K562 (cell line): ENCODE data around the gene USP49. TPM values are rescaled to one million over a fixed set of nuclear protein-coding genes. Genes with fewer than 3 reads are reported as not detected.

ENCODE experiments used
- ARID4B ChIP-seq: sonication (generic); formaldehyde crosslinking; IDR thresholded peaks from 2 replicates; pipeline ENCODE4 v1.8.0; 2022; ENCODE audit warnings: mild to moderate bottlenecking, missing genetic modification reagents
- ASH1L ChIP-seq: fragments of 450-650 bp; IDR thresholded peaks from 2 replicates; pipeline ENCODE4 v1.6.1; 2018; ENCODE audit warnings: borderline replicate concordance, mild to moderate bottlenecking, low read depth; ENCODE audit not compliant: partially characterized antibody
- BCL6 ChIP-seq: fragments of 250-450 bp; sonication (Bioruptor Pico); IDR thresholded peaks from 2 replicates; pipeline ENCODE4 v1.4.0; 2020
- FOXO4 ChIP-seq: fragments of 450-650 bp; formaldehyde crosslinking; IDR thresholded peaks from 2 replicates; pipeline ENCODE4 v1.4.0; 2020; ENCODE audit warnings: mild to moderate bottlenecking, moderate library complexity
- FUS ChIP-seq: fragments of 200-400 bp; formaldehyde crosslinking; optimal IDR thresholded peaks from 2 replicates; pipeline ENCODE3; 2017; ENCODE audit warnings: low read depth, low read length
- HNRNPH1 ChIP-seq: fragments of 200-400 bp; formaldehyde crosslinking; optimal IDR thresholded peaks from 2 replicates; pipeline ENCODE3; 2017; ENCODE audit warnings: low read depth, mild to moderate bottlenecking, low read length, moderate library complexity
- HNRNPLL ChIP-seq: fragments of 200-400 bp; formaldehyde crosslinking; IDR thresholded peaks from 2 replicates; pipeline ENCODE4 v1.6.1; 2017; ENCODE audit warnings: low read length, low read depth, mild to moderate bottlenecking; ENCODE audit not compliant: poor library complexity, severe bottlenecking
- KLF6 ChIP-seq: fragments of 250-450 bp; sonication (Bioruptor Pico); IDR thresholded peaks from 2 replicates; pipeline ENCODE4 v1.4.0; 2020; ENCODE audit warnings: mild to moderate bottlenecking, moderate library complexity, borderline replicate concordance
- NBN ChIP-seq: fragments of 450-650 bp; IDR thresholded peaks from 2 replicates; pipeline ENCODE4 v1.6.1; 2016; ENCODE audit warnings: low read depth, mild to moderate bottlenecking
- POLR2AphosphoS5 ChIP-seq: IDR thresholded peaks from 2 replicates; pipeline ENCODE4 v1.6.1; 2011; ENCODE audit warnings: mild to moderate bottlenecking, low read depth, low read length, moderate library complexity; ENCODE audit not compliant: control insufficient read depth, insufficient read depth
- SLC30A9 ChIP-seq: fragments of 250-450 bp; sonication (Bioruptor Pico); IDR thresholded peaks from 2 replicates; pipeline ENCODE4 v1.8.0; 2022; ENCODE audit warnings: mild to moderate bottlenecking, moderate library complexity
- ZBTB26 ChIP-seq: fragments of 450-650 bp; formaldehyde crosslinking; IDR thresholded peaks from 2 replicates; pipeline ENCODE4 v1.4.0; 2022; ENCODE audit warnings: missing genetic modification characterization
- ZNF444 ChIP-seq: fragments of 250-450 bp; sonication (Bioruptor Pico); IDR thresholded peaks from 2 replicates; pipeline ENCODE4 v1.4.0; 2020; ENCODE audit warnings: mild to moderate bottlenecking, moderate library complexity
- polyA plus RNA-seq, 8 experiments: library from polyadenylated mRNA; depleted of rRNA in 4 of 8; stranded (reverse) in 5 of 8; unstranded in 3 of 8; fragments of >200 nt; fragmentation: Nextera tagmentation in 2 of 8; fragmentation: Illumina TruSeq in 1 of 8; extraction: Ambion mirVana in 2 of 8; extraction: Trizol in 1 of 8; gene quantifications; 2 replicates each; pipeline versions ENCODE4 v1.2.1 to v1.2.3, GENCODE V29; 2011 to 2014; ENCODE audit warnings: inconsistent platforms in 1 of 8, missing spikeins in 1 of 8
- total RNA-seq, 7 experiments: library from RNA; depleted of rRNA in 6 of 7; stranded (reverse); fragments of >200 nt in 6 of 7; fragmentation: Illumina TruSeq in 2 of 7; extraction: Trizol in 2 of 7; gene quantifications; 2 replicates each; pipeline versions ENCODE4 v1.2.1 to v1.2.3, GENCODE V29; 2011 to 2021; ENCODE audit warnings: low replicate concordance in 1 of 7
- TF ChIP-seq, protein P1 (sequence below): fragments of 250-450 bp; sonication (Bioruptor Pico); IDR thresholded peaks from 2 replicates; pipeline ENCODE4 v1.9.0; 2021; ENCODE audit warnings: mild to moderate bottlenecking, inconsistent platforms

Gene USP49
- total and polyA plus RNA-seq, 9 of the 15 experiments (the other 6 are each of a cell fraction or from before 2014, with no cell fraction given), result 1.0 to 9.9 (median 6.5) TPM

DNA sequence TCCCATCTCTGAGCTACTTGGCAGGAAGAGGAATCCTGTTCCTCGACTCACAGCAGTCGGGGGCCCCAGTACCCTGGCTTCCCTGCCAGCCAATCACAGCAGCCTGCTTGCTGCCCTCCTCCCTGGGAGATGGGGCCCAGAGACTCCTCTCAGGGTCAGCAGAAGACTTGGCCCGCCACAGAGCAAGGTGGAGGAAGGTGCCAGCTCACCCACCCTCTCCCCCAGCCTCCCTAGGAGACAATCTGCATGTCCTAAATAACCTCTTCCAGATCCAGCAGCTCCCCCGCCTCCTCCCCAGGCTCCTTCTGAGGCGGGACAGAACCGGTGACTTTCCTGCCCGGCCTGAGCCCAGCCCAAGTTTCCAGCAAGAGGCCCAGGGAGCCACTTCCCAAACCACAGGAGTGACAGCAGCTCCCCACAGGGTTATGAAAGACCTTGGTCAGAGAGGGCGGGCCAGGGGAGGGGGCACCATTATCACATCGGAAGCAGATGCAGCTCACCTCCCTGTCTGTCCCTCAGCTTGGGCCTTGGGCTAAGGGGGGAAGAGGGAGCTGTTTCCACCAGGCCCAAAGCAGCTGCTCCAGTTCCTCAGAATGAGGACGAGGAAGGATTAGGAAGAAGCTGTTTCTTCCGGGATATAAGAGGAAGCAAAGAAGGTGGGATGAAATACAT lies 44.1 kb upstream of the USP49 start (continued):
- TF ChIP-seq ARID4B (no peak; the same call in 1 of the 2 replicates), ZBTB26 (CRISPR knock-in tag) (no peak), ASH1L (no peak), SLC30A9 (no peak), FUS (no peak), HNRNPLL (peak; percentile 34), ZNF444 (no peak; the same call in 1 of the 2 replicates), BCL6 (CRISPR knock-in tag) (no peak), FOXO4 (CRISPR knock-in tag) (no peak), NBN (no peak; the same call in 1 of the 2 replicates), POLR2AphosphoS5 (peak; percentile 81), HNRNPH1 (no peak), KLF6 (no peak)
- TF ChIP-seq, protein P1, sequence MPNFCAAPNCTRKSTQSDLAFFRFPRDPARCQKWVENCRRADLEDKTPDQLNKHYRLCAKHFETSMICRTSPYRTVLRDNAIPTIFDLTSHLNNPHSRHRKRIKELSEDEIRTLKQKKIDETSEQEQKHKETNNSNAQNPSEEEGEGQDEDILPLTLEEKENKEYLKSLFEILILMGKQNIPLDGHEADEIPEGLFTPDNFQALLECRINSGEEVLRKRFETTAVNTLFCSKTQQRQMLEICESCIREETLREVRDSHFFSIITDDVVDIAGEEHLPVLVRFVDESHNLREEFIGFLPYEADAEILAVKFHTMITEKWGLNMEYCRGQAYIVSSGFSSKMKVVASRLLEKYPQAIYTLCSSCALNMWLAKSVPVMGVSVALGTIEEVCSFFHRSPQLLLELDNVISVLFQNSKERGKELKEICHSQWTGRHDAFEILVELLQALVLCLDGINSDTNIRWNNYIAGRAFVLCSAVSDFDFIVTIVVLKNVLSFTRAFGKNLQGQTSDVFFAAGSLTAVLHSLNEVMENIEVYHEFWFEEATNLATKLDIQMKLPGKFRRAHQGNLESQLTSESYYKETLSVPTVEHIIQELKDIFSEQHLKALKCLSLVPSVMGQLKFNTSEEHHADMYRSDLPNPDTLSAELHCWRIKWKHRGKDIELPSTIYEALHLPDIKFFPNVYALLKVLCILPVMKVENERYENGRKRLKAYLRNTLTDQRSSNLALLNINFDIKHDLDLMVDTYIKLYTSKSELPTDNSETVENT, result no peak
